HG03460 (cell line): ENCODE results near the gene HAO1.

Source experiments
- ATAC-seq: cut with Tn5 transposase; IDR thresholded peaks from one replicate; pipeline ENCODE4 v1.9.1; 2021; ENCODE audit not compliant: unreplicated experiment

Gene HAO1

DNA sequence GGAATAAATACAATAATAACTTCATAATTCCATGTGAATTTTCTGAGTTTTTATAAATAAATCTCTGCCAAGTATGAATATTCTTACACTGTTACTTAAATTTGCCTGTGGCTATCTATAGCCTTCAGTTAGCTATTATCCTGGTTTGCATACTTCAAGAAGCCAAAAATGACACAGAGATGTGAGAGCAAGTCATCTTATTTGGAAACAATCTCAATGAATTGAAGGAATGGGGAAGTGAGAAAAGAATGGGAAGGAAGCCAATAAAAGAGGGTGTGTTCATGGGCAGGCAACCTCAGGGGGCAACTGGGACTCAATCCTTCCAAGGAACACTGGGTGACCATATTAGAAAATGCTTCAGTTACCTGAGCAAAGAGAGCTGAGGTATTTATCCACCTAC, 9.9 kb downstream of the HAO1 start:
- ATAC-seq, result no peak

- ATAC-seq, result no peak
These were observed 13.5 kb downstream of the HAO1 start for GRCh38 chr20:7926767-7927166.

- no peak for ATAC-seq
These were observed 13.9 kb downstream of the HAO1 start for GRCh38 chr20:7926323-7926722.

DNA sequence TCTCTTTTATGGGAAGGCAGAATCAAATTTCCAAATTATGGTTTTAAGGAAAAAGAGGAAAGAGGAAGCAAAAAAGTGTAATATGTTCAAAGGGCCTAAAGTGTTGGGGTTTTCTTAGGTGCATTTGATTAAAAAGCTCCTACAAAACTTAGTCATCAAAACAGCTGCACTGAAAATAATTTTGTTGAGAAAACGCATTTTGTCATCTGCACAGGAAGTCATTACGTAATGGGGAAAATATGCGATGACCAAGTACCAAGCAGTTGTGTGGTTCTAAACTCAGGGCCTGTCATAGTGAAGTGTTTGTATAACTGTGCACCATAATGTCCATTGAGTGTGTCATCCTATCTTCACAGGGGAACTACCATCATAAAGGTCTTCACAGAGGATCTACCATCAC, 15.6 kb downstream of the HAO1 start:
- ATAC-seq, result no peak

DNA sequence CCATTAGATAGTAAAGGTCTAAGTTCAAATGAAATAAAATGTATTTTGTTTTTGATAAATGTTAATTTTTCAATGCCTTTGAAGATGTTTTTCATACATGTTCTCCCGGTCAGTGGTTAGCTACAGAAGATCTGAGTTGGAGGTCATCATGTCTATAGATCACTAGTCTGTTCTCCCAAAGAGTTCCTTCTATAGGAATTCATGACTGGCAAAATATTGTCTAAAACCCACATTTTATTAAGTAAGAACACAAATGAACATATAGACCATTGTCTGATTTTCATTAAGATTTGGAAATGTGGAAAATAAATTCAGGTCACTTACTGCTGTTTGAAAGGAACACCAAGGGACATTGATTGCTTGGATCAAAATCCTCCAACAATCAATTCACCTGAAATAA, 23.6 kb downstream of the HAO1 start:
- no peak for ATAC-seq

- no peak for ATAC-seq
These were observed 27.7 kb downstream of the HAO1 start for GRCh38 chr20:7912551-7912950.

GRCh38 chr20:7911586-7912330, 28.5 kb downstream of the HAO1 start:
- ATAC-seq, result no peak

- no peak for ATAC-seq
These were observed 31.4 kb downstream of the HAO1 start for GRCh38 chr20:7908905-7909304.

DNA sequence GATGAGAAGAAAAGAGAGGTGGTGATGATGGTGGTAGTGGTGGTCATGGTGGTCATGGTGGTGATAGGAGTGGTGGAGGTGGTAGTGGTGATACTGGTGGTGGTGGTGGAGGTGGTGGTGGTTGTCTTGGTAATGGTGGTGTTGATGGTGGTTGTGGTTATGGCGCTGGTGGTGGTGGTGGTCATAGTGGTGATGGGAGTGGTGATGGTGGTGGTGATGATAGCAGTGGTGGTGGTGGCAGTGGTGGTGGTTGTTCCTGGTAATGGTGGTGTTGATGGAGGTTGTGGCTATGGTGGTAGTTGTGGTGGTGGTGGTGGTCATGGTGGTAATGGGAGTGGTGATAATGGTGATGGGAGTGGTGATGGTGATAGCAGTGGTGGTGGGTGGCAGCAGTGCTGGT, 36.8 kb downstream of the HAO1 start:
- ATAC-seq, result no peak

DNA sequence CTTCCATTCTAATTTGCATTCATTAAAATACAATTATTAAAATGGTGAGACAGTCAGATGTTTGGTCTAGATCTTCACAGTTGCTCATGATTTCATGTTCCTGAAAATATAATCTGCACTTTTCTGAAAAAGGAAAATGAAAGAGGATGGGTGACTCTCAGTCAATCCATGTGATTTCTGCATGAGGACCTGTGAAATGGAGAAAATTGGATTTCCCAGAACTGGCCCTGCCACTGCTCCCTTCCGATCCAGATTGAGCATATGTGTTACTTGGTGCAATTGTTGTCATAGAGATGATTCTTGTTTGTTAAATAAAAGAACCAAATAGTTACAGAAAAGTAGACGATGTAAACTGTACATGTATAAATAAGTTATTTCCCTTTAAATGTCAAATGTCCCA, 37.4 kb downstream of the HAO1 start:
- ATAC-seq, result no peak

GRCh38 chr20:7897781-7898364, 42.4 kb downstream of the HAO1 start:
- no peak for ATAC-seq

DNA sequence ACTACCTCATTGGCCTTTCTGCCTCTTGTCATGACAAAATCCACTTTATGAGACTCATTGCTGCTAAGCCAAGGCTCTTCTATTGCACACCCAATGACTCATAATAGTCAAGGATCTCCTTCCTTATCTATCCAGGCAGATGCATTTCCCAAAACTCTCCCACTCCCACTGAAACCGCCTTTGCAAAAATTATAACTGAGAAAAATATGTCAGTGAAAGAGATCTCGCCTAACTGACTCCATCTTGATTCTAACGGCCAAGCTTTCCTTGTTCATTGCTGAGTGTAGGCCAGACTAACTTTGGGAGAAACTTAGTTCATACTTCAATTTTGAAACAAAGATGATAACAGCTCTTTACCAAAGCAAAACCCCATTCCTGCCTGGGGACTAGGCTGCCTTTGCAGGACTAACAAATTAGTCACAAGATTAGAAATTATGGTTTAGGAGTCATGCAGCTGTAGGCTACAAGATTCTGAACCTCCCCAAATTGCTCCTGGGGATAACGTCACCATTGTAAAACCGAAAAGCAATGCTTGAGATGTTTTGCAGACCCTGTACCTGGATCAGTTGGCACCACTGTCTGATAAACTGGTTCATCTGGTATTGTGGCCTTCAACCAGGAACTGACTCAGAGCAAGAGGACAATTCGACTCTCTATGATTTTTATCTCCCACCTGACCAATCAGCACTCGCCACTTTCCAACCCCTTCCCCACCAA, 47.1 kb downstream of the HAO1 start:
- ATAC-seq, result no peak

DNA sequence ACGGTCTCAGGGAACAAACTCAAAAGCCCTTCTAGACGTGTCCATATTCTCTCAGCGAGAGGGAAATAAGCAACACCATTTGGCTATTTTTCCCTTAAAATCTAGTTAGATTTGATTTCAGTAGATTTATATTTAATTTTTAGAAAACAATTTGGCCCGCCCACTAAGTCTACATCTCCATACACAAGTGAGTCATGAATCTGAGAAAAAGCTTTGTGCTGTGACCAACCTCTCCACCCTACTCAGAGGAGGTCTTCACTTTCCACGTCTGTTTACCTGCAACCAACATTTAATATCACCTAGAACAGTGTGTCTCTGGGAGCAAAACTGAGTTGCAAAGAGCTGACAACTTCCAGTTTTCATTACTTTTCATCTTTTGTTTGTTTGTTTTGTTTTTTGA, 48.6 kb downstream of the HAO1 start:
- no peak for ATAC-seq

- ATAC-seq, result no peak
These were observed 50.5 kb downstream of the HAO1 start for GRCh38 chr20:7889736-7890135.

- no peak for ATAC-seq
These were observed 56.5 kb downstream of the HAO1 start for GRCh38 chr20:7883741-7884140.

DNA sequence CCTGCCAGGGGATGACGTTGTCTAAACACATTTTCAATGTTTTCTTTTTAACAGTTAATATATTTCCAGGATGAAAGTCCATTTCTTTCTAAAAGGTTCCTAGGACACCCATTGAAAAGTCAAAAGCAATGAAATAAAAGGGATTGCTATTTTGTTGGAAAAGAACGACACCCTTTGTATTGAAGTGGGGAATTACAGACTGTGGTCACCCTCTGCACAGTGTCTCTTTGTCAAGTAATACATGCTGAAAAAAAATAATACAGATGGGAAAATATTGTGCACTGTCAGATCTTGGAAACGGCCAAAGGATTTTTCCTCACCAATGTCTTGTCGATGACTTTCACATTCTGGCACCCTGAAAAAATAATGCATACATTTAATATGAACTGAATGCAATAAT, 56.9 kb downstream of the HAO1 start:
- ATAC-seq, result no peak

DNA sequence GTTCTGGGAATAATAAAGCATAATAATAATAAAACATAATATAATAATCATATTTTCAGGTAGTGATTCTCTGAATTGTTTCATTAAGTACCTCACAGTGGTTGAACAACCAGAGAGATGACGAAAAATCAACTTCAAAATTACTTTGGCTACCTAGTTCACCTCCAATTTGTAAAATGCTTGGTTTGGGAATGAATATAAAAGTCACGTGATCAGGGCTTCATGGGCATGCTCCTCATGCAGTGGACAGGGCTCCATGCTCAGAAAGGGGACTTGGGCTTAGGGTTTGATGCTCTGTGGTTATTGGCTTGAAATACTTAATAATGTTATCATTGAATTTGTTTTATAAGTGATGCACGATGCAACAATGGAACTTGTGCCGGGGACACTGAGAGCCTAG, 58.2 kb downstream of the HAO1 start:
- no peak for ATAC-seq

DNA sequence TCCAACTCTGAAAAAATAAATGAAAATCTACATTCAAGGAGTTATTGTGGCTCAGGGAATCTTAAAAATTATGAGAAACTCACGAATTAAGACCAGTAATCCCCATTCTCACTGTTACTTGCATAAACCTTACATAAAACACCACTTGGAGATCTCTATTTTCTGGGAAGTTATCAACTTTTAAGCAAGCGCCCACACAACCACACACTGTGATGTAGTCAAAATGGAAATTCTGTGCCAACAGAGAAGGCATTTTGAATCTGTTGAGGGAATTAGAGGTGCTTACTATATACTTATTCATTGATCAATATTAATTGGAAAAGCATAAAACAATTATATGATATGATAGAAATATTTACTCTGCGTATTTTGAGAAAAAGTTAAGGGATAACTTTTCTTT, 58.7 kb downstream of the HAO1 start:
- no peak for ATAC-seq

DNA sequence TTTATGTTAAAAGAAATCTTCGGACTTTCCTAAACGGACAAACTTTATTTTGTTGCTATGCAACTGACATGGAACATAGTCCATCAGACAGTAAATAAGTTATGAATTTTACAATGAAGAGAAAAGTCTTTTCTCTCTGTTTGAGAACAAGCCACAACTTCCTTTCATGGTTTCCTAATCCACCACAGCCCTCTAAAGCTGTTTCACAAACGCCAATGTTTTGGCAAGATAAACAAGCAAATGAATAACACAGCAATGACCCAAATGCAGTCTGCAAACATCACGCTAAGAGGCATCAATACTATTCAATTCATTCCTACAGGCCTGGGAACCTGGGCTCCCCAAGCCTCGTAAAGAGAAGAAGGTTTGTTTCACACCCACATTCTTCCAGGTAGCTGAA, 60.4 kb downstream of the HAO1 start:
- peak; percentile 74 for ATAC-seq

DNA sequence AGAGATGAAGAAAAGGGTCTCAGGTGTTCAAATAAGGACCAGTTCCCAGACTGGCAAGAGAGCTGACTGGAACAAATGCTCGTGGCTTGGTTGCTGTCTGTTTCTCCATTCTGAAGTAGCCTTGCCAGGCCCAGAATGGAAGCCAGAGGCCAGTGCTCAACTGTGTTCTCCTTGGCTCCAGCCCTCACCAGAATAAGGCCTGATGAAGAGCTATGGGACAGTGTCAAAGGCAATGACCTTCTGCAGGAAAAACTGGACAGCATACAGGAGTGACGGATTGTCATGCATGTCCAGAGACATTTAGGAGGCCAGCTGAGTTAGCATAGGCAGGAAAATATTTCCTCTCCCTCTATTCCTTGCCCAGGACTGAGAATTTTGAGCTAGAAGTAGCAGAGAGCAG, 72.2 kb downstream of the HAO1 start:
- no peak for ATAC-seq

DNA sequence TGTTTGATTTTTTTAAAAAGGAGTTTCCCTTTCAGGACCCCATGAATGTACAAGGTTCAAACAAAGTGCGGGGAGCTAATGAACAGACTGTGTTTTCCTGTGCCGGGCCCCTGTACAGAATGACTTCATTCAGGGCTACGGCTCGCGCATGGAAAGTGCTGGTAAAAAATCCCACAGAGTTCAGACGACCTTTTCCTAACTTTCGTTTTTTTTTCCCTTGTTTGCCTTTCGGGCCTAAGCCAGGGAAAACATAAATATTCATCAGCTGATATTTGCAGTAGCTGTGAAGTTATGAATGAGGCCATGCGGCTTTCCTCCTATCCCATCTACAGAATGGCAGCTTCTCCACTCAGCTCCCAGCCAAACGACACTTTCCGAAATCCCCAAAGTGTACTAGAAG, 74.0 kb downstream of the HAO1 start:
- no peak for ATAC-seq

DNA sequence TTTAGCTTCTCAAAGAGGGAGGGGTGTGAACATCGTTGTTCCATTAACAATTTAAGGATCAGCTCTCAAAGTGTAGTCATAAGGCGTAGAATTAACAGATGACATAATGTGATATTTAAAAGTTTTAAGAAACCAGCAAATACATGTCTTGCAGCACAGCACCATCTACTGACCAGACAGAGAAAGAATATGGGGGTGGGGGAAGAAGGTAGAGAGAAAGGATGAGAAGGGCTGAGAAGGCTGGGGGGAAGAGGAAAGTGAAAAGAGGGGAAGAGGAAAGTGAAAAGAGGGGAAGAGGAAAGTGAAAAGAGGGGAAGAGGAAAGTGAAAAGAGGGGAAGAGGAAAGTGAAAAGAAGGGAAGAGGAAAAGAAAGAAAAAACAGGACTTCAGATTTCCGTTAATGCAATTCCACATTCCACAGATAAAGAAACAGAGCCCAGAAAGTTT, 80.9 kb downstream of the HAO1 start:
- ATAC-seq, result no peak
